Upper lobe of right lung (tissue), 1 donor: Measurements from ENCODE around the gene ALKBH4. TPM values are rescaled to one million over a fixed set of nuclear protein-coding genes. Genes with fewer than 3 reads are reported as not detected.

ENCODE experiments used
- ATAC-seq: fragments of 200-7000 bp; cut with Tn5 transposase; one replicate; pipeline ENCODE4 v1.9.1; 2020; ENCODE audit warnings: mild to moderate bottlenecking, moderate library complexity
- DNase-seq: peaks from one replicate; pipeline ENCODE4 v3.0.0-alpha.2; 2020
- H3K27ac ChIP-seq: fragments of 200-600 bp; one replicate; pipeline ENCODE4 v1.8.0; 2022
- H3K27me3 ChIP-seq: fragments of 200-600 bp; one replicate; pipeline ENCODE4 v1.8.0; 2022; ENCODE audit warnings: mild to moderate bottlenecking
- H3K36me3 ChIP-seq: fragments of 200-600 bp; one replicate; pipeline ENCODE4 v1.8.0; 2022
- H3K4me1 ChIP-seq: fragments of 200-600 bp; one replicate; pipeline ENCODE4 v1.8.0; 2022
- H3K4me3 ChIP-seq: fragments of 200-600 bp; one replicate; pipeline ENCODE4 v1.8.0; 2022; ENCODE audit warnings: mild to moderate bottlenecking
- H3K9me3 ChIP-seq: fragments of 200-600 bp; one replicate; pipeline ENCODE4 v1.8.0; 2022
- intact Hi-C: fragments of 100-400 bp; cut with DNase I; formaldehyde crosslinking; loops from one replicate; pipeline ENCODE4 v1.11.0; 2022
- total RNA-seq: library from RNA; stranded (reverse); fragmentation: NEBNext Ultra II Directional; extraction: Animal tissue kit (Norgen Biotek cat#: 25700); gene quantifications from one replicate; pipeline ENCODE4 v1.2.1, GENCODE V29; 2021
- TF ChIP-seq, protein P1 (sequence below): fragments of 200-600 bp; IDR thresholded peaks from one replicate; pipeline ENCODE4 v1.8.0; 2022; ENCODE audit warnings: antibody characterized with exemption
- donor health status: DM: no; HTN: yes; CAD: no; lungs with severe emphysema.

ALKBH4 gene
- total RNA-seq, 1 donor from 2014 or later: 7.4 TPM

DNA sequence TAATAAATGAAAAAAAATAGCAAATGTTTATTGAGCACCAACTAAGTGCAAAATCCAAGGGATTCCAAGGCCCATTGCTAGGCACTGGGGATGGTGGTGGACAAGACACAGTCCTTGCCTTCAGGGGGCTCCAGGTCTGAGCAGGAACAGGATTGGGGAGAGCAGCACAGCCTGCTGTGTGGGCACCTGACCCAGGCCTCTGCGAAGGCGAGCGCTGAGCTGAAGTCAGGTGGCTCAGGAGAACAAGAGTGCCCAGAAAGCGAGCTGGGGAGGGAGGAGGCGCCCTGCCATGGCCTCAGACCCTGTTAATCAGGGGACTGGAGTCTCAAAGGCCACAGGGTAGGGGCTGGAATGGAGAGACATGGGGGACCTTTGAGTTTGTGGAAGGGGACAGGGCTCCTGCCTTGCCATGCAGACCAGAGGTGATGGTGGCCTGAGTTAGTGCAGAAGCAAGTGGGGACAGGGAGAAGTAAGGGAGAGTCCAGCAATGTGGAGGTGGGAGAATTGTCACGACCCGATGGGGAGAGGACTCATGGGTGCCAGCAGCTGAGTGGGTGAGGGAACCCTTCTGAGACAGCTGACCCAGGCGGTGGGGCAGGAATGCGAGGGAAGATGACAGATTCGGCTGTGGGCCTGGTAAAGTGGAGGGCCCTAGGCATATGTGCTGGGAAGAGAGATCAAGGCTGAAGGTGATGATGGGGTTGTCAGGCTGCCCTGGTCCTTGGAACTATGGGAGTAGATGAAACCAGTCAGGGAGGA is 35.3 kb downstream of the ALKBH4 start:
- H3K27me3 ChIP-seq: no peaks in the 10 kb centered on the region
- H3K4me1 ChIP-seq: peaks cover 14% of the 10 kb centered on the region
- H3K27ac ChIP-seq: no peak overlapping the region
- ATAC-seq: no peak
- H3K4me3 ChIP-seq: no peak overlapping the region
- intact Hi-C loops: no loop called here
- peaks cover 12% of the 10 kb centered on the region for H3K36me3 ChIP-seq
- DNase-seq: no peak
- TF ChIP-seq, protein P1, sequence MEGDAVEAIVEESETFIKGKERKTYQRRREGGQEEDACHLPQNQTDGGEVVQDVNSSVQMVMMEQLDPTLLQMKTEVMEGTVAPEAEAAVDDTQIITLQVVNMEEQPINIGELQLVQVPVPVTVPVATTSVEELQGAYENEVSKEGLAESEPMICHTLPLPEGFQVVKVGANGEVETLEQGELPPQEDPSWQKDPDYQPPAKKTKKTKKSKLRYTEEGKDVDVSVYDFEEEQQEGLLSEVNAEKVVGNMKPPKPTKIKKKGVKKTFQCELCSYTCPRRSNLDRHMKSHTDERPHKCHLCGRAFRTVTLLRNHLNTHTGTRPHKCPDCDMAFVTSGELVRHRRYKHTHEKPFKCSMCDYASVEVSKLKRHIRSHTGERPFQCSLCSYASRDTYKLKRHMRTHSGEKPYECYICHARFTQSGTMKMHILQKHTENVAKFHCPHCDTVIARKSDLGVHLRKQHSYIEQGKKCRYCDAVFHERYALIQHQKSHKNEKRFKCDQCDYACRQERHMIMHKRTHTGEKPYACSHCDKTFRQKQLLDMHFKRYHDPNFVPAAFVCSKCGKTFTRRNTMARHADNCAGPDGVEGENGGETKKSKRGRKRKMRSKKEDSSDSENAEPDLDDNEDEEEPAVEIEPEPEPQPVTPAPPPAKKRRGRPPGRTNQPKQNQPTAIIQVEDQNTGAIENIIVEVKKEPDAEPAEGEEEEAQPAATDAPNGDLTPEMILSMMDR: no peak
- no peaks in the 10 kb centered on the region for H3K9me3 ChIP-seq

DNA sequence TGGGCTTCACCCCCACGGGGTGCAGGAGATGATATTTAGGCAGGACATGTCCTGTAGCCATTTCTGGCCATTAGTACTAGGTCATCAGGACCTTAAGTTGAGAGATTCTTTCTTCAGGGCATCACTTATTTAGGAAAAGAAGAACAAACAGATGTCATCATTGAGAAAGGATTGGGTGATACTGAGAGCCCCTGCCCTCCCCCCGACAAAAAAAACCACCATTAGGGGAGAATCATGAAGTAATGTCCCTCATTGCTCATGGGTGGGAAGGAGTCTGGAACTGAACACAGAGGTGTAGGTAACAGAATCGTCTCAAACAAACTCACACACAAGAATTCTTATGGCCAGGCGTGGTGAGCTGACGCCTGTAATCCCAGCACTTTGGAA is 37.7 kb downstream of the ALKBH4 start:
- Histone ChIP-seq H3K4me3 (no peak overlapping the region), H3K4me1 (peaks cover 9% of the 10 kb centered on the region), H3K9me3 (no peaks in the 10 kb centered on the region), H3K27me3 (no peaks in the 10 kb centered on the region), H3K27ac (peak overlapping the region; percentile 84), H3K36me3 (peaks cover 12% of the 10 kb centered on the region)
- TF ChIP-seq, protein P1: no peak
- intact Hi-C loops: no loop called here
- DNase-seq (no peak), ATAC-seq (no peak)

DNA sequence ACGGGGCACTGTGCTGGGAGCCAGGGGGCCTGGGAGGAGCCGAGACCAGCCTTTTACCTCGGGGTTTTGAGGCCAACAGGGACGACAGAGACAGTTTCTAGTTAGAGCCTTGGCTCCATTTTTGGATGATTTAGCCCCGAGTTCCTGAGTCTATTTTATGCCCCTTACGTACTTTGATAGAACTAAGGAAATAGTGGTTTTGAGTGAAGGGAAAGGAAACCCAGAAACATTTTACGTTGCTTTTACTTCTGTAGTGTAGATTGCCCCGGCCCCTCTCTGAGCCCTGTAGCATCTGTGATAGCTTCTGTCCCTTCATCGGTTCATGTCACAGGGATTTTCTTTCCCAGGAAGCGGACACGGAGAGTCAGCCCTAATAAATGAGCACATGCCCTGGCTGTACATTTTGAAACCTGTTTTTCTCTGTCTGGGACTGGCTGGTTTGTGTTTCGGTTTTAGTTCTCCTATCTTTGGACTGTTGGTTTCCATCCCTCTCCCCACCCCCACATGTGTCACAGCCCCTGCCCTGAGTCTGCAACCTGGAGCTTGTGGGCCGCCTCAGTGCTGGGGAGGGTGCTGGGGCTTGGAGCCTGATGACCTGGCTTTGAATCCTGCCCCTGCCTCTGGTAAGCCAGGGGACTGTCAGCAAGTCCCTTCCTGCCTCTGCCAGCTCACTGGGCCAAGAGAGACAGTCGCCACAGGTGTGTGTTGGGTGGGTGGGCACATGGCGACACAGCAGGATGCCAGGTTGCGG is 38.2 kb downstream of the ALKBH4 start:
- intact Hi-C loops: no loop called here
- H3K9me3 ChIP-seq: no peaks in the 10 kb centered on the region
- no peaks in the 10 kb centered on the region for H3K27me3 ChIP-seq
- H3K27ac ChIP-seq: peak overlapping the region; percentile 84
- peaks cover 12% of the 10 kb centered on the region for H3K36me3 ChIP-seq
- peak; percentile 74 for DNase-seq
- peak; percentile 69 for ATAC-seq
- TF ChIP-seq, protein P1: no peak
- H3K4me3 ChIP-seq: peak overlapping the region; percentile 12
- H3K4me1 ChIP-seq: peaks cover 3% of the 10 kb centered on the region

DNA sequence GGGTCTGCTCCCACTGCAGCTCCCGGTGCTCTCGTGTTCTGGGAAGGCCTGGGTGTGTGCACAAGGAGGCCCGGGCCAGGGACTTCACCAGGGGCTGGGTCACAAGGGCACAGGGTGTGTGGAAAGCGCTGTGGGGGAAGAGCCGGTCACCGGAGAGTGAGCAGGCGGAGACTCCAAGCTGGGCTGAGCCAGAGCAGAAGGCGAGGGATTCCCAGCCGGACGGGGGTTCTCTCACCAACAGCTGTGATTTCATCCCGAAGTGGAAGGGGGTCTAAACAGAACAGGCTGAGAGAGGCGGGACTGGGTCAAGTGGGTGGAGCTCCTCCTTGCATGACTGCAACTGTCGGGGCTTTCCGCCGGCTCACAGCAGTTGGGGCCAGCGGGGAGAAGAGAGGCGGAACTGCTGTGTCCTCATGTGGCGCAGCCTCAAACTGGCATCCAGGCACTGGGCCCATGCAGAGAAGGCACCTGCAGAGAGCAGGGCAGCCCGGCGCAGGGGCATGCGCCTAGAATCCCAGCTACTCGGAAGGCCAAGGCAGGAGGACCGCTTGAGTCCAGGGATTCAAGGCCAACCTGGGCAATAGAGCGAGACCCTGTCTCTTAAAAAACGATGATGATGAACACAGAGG is 38.9 kb downstream of the ALKBH4 start:
- DNase-seq: peak; percentile 87
- ATAC-seq: peak; percentile 82
- peaks cover 17% of the 10 kb centered on the region for H3K36me3 ChIP-seq
- H3K27me3 ChIP-seq: no peaks in the 10 kb centered on the region
- no peaks in the 10 kb centered on the region for H3K9me3 ChIP-seq
- TF ChIP-seq, protein P1: no peak
- H3K4me1 ChIP-seq: no peaks in the 10 kb centered on the region
- H3K27ac ChIP-seq: peak overlapping the region; percentile 84
- intact Hi-C loops: no loop called here
- peak overlapping the region; percentile 12 for H3K4me3 ChIP-seq

DNA sequence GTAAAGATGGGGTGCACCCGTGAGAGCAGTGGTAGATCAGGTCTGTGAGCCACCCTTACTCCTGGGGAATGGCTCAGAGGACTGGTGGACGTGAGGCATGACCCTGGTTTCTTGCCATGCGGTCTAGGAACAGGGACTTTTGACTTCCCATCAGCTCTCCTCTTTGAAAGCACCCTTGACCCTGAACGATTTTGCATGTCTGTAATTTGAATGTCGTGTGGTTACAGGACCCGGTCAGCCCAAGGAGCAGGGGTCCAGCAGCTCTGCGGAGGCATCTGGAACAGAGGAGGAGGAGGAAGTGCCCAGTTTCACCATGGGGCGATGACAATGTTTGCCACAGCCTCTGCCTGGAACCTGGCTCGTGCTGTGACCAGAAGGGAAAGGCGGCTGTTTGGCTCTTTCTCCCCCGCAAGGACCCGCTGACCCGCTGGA is 39.9 kb downstream of the ALKBH4 start:
- H3K9me3 ChIP-seq: no peaks in the 10 kb centered on the region
- no peak overlapping the region for H3K4me3 ChIP-seq
- ATAC-seq (peak; percentile 51), DNase-seq (peak; percentile 76)
- TF ChIP-seq, protein P1: no peak
- no peaks in the 10 kb centered on the region for H3K4me1 ChIP-seq
- H3K27ac ChIP-seq: no peak overlapping the region
- no peaks in the 10 kb centered on the region for H3K27me3 ChIP-seq
- intact Hi-C loops: no loop called here
- H3K36me3 ChIP-seq: peaks cover 24% of the 10 kb centered on the region
